NCI-H146 treated with DMSO at 0.1 percent for 48 hours (cell line): ENCODE results near the gene MRI1.
"Not testable (repeated sequence)": the region's sequence is repeated elsewhere in the genome, so short reads cannot be mapped to it uniquely, and the experiment has no call there.

Experiments
- DNase-seq: peaks from one replicate; lab custom pipeline; 2025; ENCODE audit not compliant: unreplicated experiment; lab: John Stamatoyannopoulos, UW

Gene MRI1

GRCh38 chr19:13758795-13759194, 5.5 kb upstream of the MRI1 start:
- no peak for DNase-seq

GRCh38 chr19:13761423-13761822, 2.9 kb upstream of the MRI1 start:
- DNase-seq: no peak

- no peak for DNase-seq
Observed at GRCh38 chr19:13762635-13763235, 1.6 kb upstream of the MRI1 start.

GRCh38 chr19:13763265-13763664, 1.1 kb upstream of the MRI1 start:
- DNase-seq: no peak

GRCh38 chr19:13764821-13765394, 586 bp downstream of the MRI1 start:
- DNase-seq: no peak

- no peak for DNase-seq
Observed at GRCh38 chr19:13765395-13766094, 1.2 kb downstream of the MRI1 start.

GRCh38 chr19:13766095-13766481, 1.8 kb downstream of the MRI1 start:
- DNase-seq: no peak

GRCh38 chr19:13768510-13768909, 4.2 kb downstream of the MRI1 start:
- DNase-seq: no peak

GRCh38 chr19:13770013-13770635, 5.8 kb downstream of the MRI1 start:
- no peak for DNase-seq

GRCh38 chr19:13774217-13775191, 10.2 kb downstream of the MRI1 start, which contains the start of gene C19orf53:
TSS of gene C19orf53 (plus strand) at chr19:13774456. CDS start at chr19:13774478, 22 bp downstream.
- peak; percentile 92 for DNase-seq

- no peak for DNase-seq
Observed at GRCh38 chr19:13778398-13778797, 14.1 kb downstream of the MRI1 start.

GRCh38 chr19:13778847-13779246, 14.5 kb downstream of the MRI1 start:
- DNase-seq: no peak

GRCh38 chr19:13779794-13780193, 15.5 kb downstream of the MRI1 start:
- DNase-seq: not testable (repeated sequence)

GRCh38 chr19:13781547-13781946, 17.2 kb downstream of the MRI1 start:
- DNase-seq: no peak

GRCh38 chr19:13782537-13782936, 18.2 kb downstream of the MRI1 start:
- no peak for DNase-seq

- DNase-seq: no peak
Observed at GRCh38 chr19:13783565-13784500, 19.5 kb downstream of the MRI1 start.

- DNase-seq: peak; percentile 25
Observed at GRCh38 chr19:13784731-13785452, 20.6 kb downstream of the MRI1 start.

GRCh38 chr19:13788991-13789390, 24.7 kb downstream of the MRI1 start:
- no peak for DNase-seq

- no peak for DNase-seq
Observed at GRCh38 chr19:13790354-13790753, 26.0 kb downstream of the MRI1 start.
